Measurements from ENCODE around the gene KCNA3. TPM values are rescaled to one million over a fixed set of nuclear protein-coding genes. Genes with fewer than 3 reads are reported as not detected.

KCNA3 gene
- total RNA-seq, 3 donors from 2014 or later: 1.5 to 2.7 (median 1.9) TPM

- Histone ChIP-seq H3K4me1 (ENCODE audit: low read depth) (no peaks in the 10 kb centered on the region), H3K36me3 (ENCODE audit: low read depth) (no peaks in the 10 kb centered on the region), H3K4me3 (no peak overlapping the region), H3K9me3 (no peaks in the 10 kb centered on the region)
- ATAC-seq: no peak
- TF ChIP-seq CTCF (IDR thresholded peaks at IDR 0.05): no peak
- intact Hi-C loops (cut with DNase I, micrococcal nuclease): no loop called here
- DNase-seq: no peak
Observed at GRCh38 chr1:110688514-110688913, 13.8 kb upstream of the KCNA3 start.

GRCh38 chr1:110687250-110687649, 12.5 kb upstream of the KCNA3 start:
- ATAC-seq: no peak
- Histone ChIP-seq H3K9me3 (no peaks in the 10 kb centered on the region), H3K36me3 (ENCODE audit: low read depth) (no peaks in the 10 kb centered on the region), H3K4me1 (ENCODE audit: low read depth) (no peaks in the 10 kb centered on the region), H3K4me3 (no peak overlapping the region)
- no peak for TF ChIP-seq CTCF (IDR thresholded peaks at IDR 0.05)
- DNase-seq: no peak
- intact Hi-C loops (cut with DNase I, micrococcal nuclease): no loop called here

DNA sequence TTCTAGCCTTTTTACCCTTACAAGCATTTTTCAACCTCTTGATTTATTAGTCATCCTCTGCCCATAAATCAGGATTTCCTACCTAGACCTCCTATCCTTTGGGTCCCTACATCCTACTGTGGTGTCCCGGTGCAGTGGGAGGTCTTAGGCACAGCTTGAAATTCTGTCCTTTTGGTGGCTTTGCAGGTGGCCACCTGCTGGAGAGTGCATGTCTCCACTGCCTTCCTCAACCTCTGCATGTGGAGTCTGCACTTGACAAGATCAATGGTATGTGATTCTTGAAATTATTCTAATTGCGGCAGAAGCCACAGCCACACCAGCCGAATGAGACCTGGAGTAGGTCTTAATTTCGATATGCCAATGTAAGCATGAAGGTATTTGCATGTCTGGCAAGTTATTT, 11.4 kb upstream of the KCNA3 start:
- peak; percentile 20 for ATAC-seq

DNA sequence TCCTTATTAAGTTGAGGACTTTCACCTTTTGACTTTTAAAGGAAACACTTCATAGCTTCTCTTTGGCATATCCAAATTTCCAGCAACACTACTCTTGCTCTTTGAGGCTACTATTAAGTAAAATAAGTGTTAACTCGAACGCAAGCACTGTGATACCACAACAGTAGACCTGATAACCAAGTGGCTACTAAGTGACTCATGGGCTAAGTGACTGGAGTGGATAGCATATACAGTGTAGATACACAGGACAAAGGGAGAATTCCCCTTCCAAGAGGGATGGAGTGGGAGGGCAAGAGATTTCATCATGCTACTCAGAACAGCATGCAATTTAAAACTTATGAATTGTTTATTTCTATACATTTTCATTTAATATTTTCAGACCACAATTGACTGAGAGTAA, 9.8 kb upstream of the KCNA3 start:
- Histone ChIP-seq H3K4me3 (no peak overlapping the region), H3K9me3 (no peaks in the 10 kb centered on the region), H3K4me1 (ENCODE audit: low read depth) (no peaks in the 10 kb centered on the region), H3K36me3 (ENCODE audit: low read depth) (no peaks in the 10 kb centered on the region)
- no peak for ATAC-seq
- DNase-seq: no peak
- intact Hi-C loops (cut with DNase I, micrococcal nuclease): no loop called here
- no peak for TF ChIP-seq CTCF (IDR thresholded peaks at IDR 0.05)

More for the DNA sequence above, 11.4 kb upstream of the KCNA3 start:
- no peaks in the 10 kb centered on the region for H3K36me3 ChIP-seq (ENCODE audit: low read depth)
- no peaks in the 10 kb centered on the region for H3K9me3 ChIP-seq
- intact Hi-C loops (cut with DNase I, micrococcal nuclease): no loop called here
- DNase-seq: no peak
- no peak overlapping the region for H3K4me3 ChIP-seq
- H3K4me1 ChIP-seq (ENCODE audit: low read depth): no peaks in the 10 kb centered on the region
- no peak for TF ChIP-seq CTCF (IDR thresholded peaks at IDR 0.05)

GRCh38 chr1:110682898-110683297, 8.2 kb upstream of the KCNA3 start:
- no peaks in the 10 kb centered on the region for H3K4me1 ChIP-seq (ENCODE audit: low read depth)
- intact Hi-C loops (cut with DNase I, micrococcal nuclease): no loop called here

More at GRCh38 chr1:110682898-110683297, 8.2 kb upstream of the KCNA3 start:
- no peak for TF ChIP-seq CTCF (IDR thresholded peaks at IDR 0.05)
- DNase-seq (no peak), ATAC-seq (no peak)
- H3K36me3 ChIP-seq (ENCODE audit: low read depth): no peaks in the 10 kb centered on the region
- H3K4me3 ChIP-seq: no peak overlapping the region
- no peaks in the 10 kb centered on the region for H3K9me3 ChIP-seq
